HAP-1 (cell line): ENCODE measurements around the gene ATP1B2.

Source experiments
- DNase-seq, 2 experiments: peaks; one replicate each; pipeline ENCODE4 v3.0.0-alpha.2; 2016 to 2020; ENCODE audit warnings: low spot score in 2 of 2
- H3K27me3 ChIP-seq: fragments of 250-450 bp; sonication (Bioruptor Pico); 2 replicates; pipeline ENCODE4 v1.5.1; 2020; ENCODE audit warnings: low read depth, mild to moderate bottlenecking, moderate library complexity
- H3K36me3 ChIP-seq: fragments of 250-450 bp; sonication (Bioruptor Pico); replicated peaks from 2 replicates; pipeline ENCODE4 v1.5.1; 2020; ENCODE audit warnings: mild to moderate bottlenecking
- H3K4me1 ChIP-seq: fragments of 250-450 bp; sonication (Bioruptor Pico); 2 replicates; pipeline ENCODE4 v1.5.1; 2020; ENCODE audit warnings: mild to moderate bottlenecking
- H3K4me3 ChIP-seq: fragments of 250-450 bp; sonication (Bioruptor Pico); 2 replicates; pipeline ENCODE4 v1.5.1; 2020; ENCODE audit warnings: mild to moderate bottlenecking, moderate library complexity
- H3K9me3 ChIP-seq: fragments of 250-450 bp; sonication (Bioruptor Pico); 2 replicates; pipeline ENCODE4 v1.5.1; 2020; ENCODE audit warnings: mild to moderate bottlenecking, moderate library complexity
- in situ Hi-C: fragments of 300-500 bp; cut with MboI; formaldehyde crosslinking; loops from 3 replicates; pipeline ENCODE4 v1.14.3; 2020; ENCODE audit warnings: low sequenced_read_pairs, inconsistent platforms, mixed read lengths

ATP1B2 gene

DNA sequence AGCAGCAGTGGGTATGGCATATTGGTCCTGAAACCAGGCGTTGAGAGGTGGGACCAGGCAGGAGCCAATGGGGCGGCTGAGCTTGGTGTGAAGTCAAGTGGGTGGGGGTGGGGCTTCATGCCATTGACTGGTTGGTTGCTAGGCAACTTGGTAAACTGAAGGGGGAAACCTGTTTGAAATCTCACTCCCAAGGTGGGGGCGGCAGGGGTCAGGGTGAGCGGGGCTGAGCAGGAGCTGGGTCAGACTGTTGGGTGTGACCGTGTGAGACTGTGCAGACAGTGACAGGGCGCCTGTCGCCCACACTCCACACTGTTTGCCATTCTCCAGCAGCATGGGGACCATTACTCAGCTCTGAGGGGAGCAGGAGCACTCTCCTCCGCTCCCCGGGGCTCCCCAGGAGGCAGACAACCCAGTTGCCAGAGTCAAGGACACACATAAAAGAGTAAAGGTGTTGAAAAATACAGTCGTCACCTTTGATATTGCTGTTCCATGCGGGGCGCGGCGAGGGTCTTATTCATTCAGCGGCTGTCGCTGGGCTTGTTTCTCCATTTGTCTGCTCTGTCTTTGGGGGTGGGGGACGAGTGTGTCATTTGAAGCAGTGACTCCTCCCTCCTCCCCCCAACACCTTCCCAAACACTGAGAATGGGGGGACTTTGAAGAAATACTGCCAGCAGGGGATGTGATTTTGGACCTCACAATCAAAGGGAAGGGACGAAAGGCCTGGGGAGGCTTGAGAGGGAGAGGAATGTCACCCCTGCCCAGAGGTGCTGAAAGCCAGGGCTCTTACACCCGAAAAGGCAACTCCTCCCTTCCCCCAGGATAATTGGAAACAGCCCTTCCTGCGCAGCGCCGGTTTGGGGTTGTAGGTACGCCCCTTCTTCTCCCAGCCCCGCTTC is 53.1 kb downstream of the ATP1B2 start:
- peaks cover 12% of the 10 kb centered on the region for H3K4me1 ChIP-seq
- no peaks in the 10 kb centered on the region for H3K9me3 ChIP-seq
- H3K4me3 ChIP-seq: no peak overlapping the region
- peaks cover 13% of the 10 kb centered on the region for H3K36me3 ChIP-seq
- peak; percentile 70 to 84 for DNase-seq
- in situ Hi-C loops: no loop called here
- H3K27me3 ChIP-seq: no peaks in the 10 kb centered on the region

DNA sequence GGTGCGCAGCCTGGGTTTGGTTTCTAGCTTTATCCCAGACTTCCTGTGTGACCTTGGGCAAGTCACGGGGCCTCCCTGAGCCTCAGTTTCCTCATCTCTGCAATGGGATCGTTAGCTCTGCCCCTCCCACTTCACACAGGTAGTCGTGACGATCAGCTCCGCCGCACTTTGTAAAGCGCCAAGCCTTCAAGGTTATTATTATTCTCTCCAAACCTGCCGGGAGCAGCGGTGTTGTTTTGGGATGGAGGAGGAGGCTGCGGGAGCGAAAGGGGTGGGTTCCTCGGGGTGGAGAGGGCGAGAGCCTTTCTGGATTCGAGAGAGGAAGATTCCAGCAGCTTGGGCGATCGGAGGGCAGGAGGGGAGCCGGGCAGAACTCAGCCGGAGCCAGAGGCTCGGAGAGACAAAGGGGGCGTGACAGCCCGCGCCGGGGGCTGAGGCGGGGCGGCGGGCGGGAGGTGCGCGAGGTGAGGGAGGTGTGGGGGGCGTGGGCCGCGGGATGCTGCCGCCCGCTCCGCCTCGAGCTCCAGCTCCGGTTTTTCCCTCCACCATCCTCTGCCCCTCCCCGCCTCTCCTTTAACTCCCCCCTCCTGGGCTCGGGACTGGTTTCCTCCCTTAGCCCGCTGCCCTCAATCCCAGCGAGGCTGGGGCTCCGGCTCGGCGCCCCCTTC is 54.0 kb downstream of the ATP1B2 start, which contains the start of gene EFNB3:
Gene EFNB3 (plus strand): TSS at position 602 of the 668 bp plus-strand sequence. CDS start 397 bp downstream, outside the sequence.
- H3K4me1 ChIP-seq: peaks cover 12% of the 10 kb centered on the region
- no peaks in the 10 kb centered on the region for H3K9me3 ChIP-seq
- H3K36me3 ChIP-seq: peaks cover 13% of the 10 kb centered on the region
- no peaks in the 10 kb centered on the region for H3K27me3 ChIP-seq
- peak; percentile 81 to 89 for DNase-seq
- peak within 1 kb of the TSS; percentile 51 for H3K4me3 ChIP-seq
- in situ Hi-C loops: no loop called here

DNA sequence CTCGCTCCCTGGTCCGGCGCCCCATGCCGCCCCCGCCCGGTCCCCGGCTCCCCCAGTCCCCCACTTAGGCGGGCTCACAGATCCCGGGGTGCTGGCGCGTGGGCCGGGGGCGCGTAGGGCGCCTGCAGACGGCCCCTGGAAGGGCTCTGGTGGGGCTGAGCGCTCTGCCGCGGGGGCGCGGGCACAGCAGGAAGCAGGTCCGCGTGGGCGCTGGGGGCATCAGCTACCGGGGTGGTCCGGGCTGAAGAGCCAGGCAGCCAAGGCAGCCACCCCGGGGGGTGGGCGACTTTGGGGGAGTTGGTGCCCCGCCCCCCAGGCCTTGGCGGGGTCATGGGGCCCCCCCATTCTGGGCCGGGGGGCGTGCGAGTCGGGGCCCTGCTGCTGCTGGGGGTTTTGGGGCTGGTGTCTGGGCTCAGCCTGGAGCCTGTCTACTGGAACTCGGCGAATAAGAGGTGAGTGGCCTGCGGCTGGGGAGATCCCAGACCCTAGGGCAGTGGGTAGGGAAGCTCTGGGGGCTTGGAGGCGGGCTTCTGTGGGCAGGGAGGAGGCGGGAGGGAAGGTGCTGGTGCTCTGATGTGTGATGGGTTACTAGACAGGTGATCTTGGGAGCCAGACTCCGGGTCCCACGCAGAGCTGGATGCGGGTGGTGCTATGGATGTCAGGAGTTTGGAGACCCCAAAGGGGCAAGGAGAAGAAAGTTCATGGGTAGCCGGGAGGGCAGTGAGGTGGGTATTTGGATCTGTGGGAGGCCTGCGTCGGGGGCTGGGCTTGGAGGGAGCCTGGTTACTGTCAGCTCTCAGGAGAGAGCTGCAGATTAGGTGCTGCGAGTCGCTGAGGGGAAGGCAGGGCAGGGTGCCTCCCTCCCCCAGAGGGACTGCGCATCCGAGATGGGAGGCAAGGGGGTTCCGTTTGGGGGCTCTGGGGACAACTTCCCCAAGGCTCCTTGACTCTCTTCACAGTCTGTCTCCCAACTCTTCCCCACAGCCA is 54.8 kb downstream of the ATP1B2 start:
- H3K4me1 ChIP-seq: peaks cover 12% of the 10 kb centered on the region
- no peaks in the 10 kb centered on the region for H3K27me3 ChIP-seq
- in situ Hi-C loops: no loop called here
- no peaks in the 10 kb centered on the region for H3K9me3 ChIP-seq
- peak in 1 of 2 experiments; percentile 46 for DNase-seq
- H3K4me3 ChIP-seq: peak overlapping the region; percentile 51
- peaks cover 13% of the 10 kb centered on the region for H3K36me3 ChIP-seq

DNA sequence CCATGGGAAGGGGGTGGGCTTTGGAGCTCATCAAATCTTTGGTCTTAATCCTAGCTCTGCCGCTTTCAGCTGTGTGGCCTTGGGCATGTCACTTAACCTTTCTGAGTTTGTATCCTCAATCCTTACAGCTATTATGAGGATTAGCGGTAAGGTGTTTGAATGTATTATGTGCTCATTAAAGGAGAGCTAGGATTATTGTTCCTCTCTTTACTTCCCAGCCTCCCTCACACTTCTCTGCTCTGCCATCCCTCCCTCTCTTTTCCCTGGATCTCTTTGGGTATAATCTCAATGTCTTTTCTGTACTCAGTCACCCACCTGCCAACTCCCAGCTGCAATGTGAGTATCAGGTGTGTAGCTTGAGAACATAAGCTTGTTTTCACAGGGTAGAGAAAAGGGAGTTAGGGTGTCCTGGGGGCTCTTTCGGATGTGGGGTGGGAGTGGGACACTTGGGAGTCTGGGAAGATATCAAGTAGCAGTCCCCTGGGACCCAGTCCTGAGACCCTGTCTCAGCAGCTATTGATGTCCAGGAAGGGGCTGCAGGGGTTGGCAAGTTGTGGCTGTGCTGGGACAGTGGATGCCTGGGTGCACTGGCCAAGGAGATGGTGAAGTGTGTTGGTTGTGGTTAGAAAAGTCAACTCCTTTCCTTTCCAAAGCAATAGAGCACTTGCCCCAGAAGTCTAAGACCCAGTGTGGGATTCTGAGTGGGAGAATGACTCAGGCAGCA is 56.1 kb downstream of the ATP1B2 start:
- in situ Hi-C loops: no loop called here
- no peak overlapping the region for H3K4me3 ChIP-seq
- DNase-seq: no peak
- H3K36me3 ChIP-seq: peaks cover 8% of the 10 kb centered on the region; the same call in 1 of the 2 replicates
- H3K9me3 ChIP-seq: no peaks in the 10 kb centered on the region
- no peaks in the 10 kb centered on the region for H3K27me3 ChIP-seq
- H3K4me1 ChIP-seq: peaks cover 12% of the 10 kb centered on the region
